ENCODE measurements around the gene UCHL3. TPM values are rescaled to one million over a fixed set of nuclear protein-coding genes. Genes with fewer than 3 reads are reported as not detected.

Gene UCHL3
- polyA plus RNA-seq (ENCODE audit: insufficient read length), result 35.1 TPM
- long read RNA-seq, donor 1, partial matches to known transcripts, result 0 of 13 reads
- long read RNA-seq, donor 1, other reads (novel, unspliced or antisense), result 12 of 13 reads
- long read RNA-seq, donor 2, partial matches to known transcripts, result 0 of 6 reads
- long read RNA-seq, donor 2, other reads (novel, unspliced or antisense), result 5 of 6 reads
- long read RNA-seq, donor 3, partial matches to known transcripts, result 0 of 15 reads
- long read RNA-seq, donor 3, other reads (novel, unspliced or antisense), result 15 of 15 reads
- long read RNA-seq, donor 4, result 0 reads
- long read RNA-seq, donor 5, partial matches to known transcripts, result 5 of 32 reads
- long read RNA-seq, donor 5, other reads (novel, unspliced or antisense), result 27 of 32 reads
- long read RNA-seq, donor 6, partial matches to known transcripts, result 0 of 15 reads
- long read RNA-seq, donor 6, other reads (novel, unspliced or antisense), result 15 of 15 reads
- long read RNA-seq, donor 7, partial matches to known transcripts, result 0 of 24 reads
- long read RNA-seq, donor 7, other reads (novel, unspliced or antisense), result 21 of 24 reads
- long read RNA-seq, donor 8, partial matches to known transcripts, result 0 of 6 reads
- long read RNA-seq, donor 8, other reads (novel, unspliced or antisense), result 5 of 6 reads

GRCh38 chr13:75549262-75550158, at the start of gene UCHL3:
TSS of gene UCHL3 (plus strand) at chr13:75549791. CDS start at chr13:75549821, 30 bp downstream.
- peak; percentile 94 for DNase-seq

DNA sequence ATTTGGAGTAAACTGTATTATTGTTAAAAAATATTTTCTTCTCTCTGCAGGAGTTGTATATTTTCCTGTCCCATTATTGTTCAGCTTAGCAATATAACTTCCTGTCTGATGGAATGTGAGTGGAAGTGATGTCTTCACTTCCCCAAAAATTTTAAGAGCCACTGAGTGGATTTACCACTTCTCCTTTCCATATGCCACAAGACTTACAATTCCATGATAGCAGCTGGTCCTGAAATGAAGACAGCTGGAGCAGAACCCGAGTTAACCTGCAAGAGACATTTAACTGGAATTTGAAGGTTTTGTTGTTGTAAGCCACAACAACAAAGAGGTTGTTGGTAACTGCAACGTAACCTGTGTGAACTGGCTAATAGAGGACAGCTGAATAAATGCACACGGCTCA, 44.3 kb upstream of the UCHL3 start:
- DNase-seq, result no peak

DNA sequence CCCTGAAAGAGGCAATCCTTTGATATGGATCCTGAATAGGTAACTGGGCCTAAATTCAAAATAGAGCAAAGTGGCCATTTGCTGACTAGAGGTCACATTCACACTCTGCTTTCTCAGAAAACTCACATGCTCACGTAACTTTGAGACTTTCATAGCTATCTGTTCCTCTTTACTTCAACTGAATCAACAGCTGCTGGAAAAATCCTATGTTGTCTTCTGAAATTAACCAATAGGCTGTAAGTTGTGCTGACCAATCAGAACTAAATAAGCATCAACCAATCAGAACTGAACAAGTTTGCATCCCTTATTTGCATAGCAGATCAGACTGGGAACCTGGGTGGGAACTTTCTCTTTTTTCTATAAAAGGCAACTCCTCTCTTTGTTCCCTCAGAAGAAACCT, 43.6 kb upstream of the UCHL3 start:
- DNase-seq, result no peak

DNA sequence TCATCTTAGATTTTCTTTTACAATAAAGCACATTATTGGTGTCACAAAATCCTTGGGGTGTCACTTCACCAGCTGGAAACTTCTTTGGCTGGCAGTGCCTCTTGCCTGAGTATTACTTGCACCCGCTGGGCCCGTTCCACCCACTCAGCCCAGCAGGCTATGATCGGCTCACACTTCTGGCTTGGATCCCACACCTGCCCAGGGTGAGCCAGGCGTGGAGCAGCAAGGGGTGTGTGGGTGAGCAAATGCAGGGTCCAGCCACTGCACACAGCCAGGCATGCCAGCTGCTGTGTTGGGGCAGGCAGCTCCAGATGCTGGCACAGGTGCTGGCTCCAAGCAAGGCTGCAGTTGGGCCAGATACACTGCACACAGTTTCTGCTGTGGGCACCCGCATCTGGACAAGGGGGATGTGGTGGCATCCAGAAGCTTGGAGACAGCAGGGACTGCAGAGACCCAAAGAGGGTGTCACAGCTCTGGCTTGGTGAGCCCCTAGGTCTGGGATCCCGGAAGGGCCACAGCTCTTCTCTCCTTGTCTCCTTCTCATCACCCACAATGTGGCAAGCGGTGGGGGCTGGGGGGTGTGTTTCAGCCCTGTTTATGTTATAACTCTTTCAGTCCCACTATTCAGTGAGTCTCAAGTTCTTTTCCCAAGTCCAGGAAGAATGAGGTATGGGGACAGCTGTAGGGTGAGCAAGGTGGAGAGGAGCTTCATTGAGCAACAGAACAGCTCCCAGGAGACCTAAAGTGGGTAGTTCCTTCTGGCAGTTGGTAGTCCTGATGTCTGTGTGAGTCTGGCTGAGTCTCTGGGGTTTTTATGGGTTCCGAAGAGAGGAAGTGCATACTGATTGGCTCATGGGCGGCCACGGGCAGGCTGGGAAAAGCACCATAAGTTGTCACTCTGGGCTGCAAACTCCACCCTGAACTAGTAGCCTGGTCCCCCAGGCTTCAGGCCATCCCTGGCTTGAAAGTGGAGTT, 42.3 kb upstream of the UCHL3 start:
- no peak for DNase-seq

- DNase-seq, result no peak
These were observed 41.5 kb upstream of the UCHL3 start for GRCh38 chr13:75508002-75508548.

- DNase-seq, result no peak
These were observed 38.5 kb upstream of the UCHL3 start for GRCh38 chr13:75511051-75511625.

DNA sequence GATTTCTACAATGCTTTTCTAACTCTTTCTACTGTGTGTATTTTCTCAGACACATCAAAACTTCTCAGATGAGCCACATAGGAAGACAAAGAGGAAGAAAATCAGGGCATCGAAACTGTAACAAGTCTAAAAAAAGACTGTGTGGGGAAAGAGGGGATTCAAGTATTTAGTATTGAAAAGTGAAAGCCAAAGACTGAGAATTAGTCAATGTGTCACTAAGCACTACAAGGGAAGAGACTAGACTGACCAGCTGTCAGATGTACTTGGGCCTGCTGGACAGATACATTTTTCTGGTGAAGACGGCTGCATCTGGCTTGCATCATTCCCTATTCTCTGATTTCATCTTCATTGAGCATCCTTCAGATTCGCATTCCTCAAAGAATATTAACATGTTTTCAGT, 37.3 kb upstream of the UCHL3 start:
- no peak for DNase-seq

GRCh38 chr13:75513271-75513670, 36.3 kb upstream of the UCHL3 start:
- DNase-seq, result no peak

DNA sequence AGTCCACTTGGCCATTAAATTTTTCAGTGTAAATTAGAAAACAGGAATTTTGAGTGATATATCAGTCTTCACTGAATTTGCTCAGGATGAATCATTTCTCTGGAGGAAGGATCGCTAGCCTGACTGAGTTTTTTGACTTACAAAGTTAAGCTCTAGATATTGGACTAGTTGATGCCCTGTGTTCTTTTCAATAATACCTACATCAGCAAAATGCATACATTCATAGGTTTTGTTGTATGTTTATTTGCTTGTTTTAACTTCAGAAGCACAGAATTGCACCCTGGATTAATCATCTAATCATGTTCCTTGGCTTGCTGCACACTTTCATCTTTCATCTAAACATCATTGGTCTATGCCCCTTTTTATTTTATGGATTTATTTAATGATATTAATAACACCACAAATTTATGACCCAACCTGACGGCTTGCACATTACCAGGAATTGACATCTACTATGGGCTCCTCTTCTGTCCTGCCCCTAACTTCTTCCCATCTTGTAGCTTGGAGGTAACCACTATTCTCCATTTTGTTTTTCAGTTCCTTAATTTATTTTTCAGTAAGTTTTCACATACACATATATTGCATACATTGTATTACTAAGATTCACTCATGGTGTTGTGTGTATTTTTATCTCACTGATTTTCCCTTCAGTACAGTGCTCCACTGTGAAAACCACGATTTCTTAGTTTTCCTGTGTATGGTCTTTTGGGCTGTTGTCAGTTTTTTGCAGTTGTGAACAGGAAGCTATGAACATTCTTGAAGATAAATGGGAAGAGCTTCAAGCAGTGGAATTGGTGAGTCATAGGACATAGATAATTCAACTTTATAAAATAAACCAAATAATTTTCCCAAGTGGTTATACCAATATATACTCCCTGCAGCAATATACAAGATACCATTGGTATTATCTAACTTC, 35.3 kb upstream of the UCHL3 start:
- no peak for DNase-seq

DNA sequence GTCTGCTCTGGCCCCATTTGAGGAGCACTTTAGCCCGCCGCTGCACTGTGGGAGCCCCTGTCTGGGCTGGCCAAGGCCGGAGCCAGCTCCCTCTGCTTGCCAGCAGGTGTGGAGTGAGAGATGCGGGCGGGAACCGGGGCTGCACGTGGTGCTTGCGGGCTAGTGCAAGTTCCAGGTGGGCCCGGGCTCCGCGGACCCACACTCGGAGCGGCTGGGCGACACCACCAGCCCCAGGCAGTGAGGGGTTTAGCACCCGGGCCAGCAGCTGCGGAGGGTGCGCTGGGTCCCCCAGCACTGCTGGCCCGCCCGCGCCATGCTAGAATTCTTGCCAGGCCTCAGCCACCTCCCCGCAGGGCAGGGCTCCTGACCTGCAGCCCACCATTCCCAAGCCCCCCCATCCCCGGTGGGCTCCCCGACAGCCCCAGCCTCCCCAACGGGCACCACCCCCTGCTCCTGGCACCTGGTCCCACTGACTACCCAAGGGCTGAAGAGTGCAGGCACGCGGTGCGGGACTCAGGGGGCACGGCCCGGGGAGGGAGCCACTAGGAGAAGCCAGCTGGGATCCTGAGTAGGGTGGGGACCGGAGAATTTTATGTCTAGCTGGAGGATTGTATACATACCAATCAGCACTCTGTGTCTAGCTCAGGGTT, 31.0 kb upstream of the UCHL3 start:
- no peak for DNase-seq

- no peak for DNase-seq
These were observed 27.6 kb upstream of the UCHL3 start for GRCh38 chr13:75521956-75522355.

DNA sequence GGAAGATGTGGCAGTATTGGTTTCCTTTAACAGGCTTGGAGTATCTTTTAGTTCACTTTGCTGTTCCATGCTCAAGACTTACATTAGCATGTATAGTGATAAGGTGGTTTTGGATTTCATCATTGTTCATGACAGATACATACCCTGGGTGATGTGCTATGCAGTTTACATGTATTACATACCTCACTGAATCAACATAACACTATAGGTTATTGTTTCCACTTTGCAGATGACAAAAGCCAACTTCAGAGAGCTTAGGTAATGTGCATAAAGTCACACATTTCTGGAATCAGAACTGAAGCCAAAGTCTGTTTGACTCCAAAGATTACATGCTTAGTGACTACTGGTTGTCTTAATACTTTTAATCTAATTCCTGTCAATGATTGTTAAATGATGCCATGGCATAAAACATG, 19.0 kb upstream of the UCHL3 start:
- no peak for DNase-seq

DNA sequence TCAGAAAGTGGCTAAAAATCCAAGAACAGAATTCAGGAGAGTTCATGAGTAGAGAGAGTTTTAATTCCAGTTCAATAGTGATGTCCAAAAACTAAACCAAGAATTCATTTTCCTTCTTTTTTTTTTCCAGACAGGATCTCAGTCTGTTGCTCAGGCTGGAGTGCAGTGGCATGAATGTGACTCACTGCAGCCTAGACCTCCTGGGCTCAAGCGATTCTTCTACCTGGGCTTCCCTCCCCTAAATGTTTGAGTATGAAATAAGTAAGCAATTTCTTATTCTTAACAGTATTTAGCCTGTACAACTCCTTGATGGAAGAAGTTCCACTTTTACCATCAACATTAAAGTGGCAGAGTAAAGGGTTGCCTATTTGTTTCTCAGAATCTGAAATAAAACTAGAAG, 15.7 kb upstream of the UCHL3 start:
- no peak for DNase-seq

- DNase-seq, result peak; percentile 75
These were observed 11.9 kb upstream of the UCHL3 start, which contains the start of gene COMMD6 for GRCh38 chr13:75537401-75538365. TSS of gene COMMD6 (minus strand) at chr13:75537841. CDS start at chr13:75537805, 36 bp downstream.

DNA sequence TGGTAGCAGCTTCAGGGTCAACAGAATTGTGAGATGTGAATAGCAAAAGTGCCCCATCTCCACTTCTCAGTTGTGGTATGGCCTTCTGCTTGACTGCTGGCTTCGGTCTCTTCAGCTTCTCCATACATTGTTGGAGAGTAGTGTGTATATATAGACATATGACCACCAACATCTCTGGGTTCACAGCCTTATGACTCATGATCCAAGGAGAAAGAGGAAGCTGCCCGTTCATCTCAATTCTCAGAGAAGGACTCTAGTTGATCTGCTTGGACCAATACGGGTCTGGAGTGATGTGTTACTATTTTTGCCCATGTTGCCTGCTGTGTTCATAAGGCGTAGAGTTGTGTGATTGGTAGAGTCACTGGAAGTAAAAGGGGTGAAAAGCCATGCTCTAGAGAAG, 8.3 kb upstream of the UCHL3 start:
- DNase-seq, result no peak

- no peak for DNase-seq
These were observed 7.6 kb upstream of the UCHL3 start for GRCh38 chr13:75541961-75542360.

DNA sequence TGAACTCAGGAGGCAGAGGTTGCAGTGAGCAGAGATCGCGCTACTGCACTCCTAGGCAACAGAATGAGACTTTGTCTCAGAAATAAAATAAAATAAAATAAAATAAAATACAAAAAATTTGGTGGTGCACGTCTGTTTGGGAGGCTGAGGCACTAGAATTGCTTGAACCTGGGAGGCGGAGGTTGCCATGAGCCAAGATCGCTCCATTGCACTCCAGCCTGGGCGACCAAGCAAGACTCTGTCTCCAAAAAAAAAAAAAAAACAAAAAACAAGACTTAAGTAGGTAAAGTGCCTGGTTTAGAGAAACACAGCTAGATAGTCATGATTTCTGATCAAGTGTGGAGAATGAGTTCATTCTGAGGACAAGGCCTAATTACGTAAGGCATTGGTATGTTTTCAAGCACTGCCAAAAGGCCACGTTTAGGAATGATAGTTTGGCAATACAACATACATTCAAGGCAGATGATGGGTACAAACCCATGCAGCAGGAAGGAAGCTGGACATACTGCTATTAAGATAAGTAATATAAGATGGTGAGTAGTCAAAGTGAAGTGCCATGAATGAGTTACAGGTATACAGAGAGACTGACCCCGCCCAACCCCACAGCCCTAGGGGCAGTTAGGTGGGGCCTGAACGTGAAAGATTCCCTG, 4.8 kb upstream of the UCHL3 start:
- DNase-seq, result no peak
